Measurements from ENCODE around the gene PLIN5.

- TF ChIP-seq YY1 (IDR thresholded peaks at IDR 0.05; ENCODE audit: insufficient read depth, insufficient read length), result no peak
- TF ChIP-seq ZNF274 (IDR thresholded peaks at IDR 0.05; ENCODE audit: low read depth, low read length), result no peak
Measured at GRCh38 chr19:4515732-4516131, 19.3 kb downstream of the PLIN5 start.
